ENCODE data around the gene RABGAP1L. TPM values are rescaled to one million over a fixed set of nuclear protein-coding genes. Genes with fewer than 3 reads are reported as not detected.

Gene RABGAP1L
- total and polyA plus RNA-seq, 2 of the 8 experiments (the other 6 are each of a cell fraction or from before 2014, with no cell fraction given): 33.3 to 156 TPM

- Histone ChIP-seq H4K20me1 (replicated peaks in 1 of 2; ENCODE audit: control insufficient read depth in 1 of 2, insufficient read depth in 2 of 2, low read length in 2 of 2) (peaks cover 8 to 11% of the 10 kb centered on the region in 2 experiments), H2BK12ac (ENCODE audit: low read depth, low read length) (no peak overlapping the region), H3K27me3 (replicated peaks in 1 of 4; ENCODE audit: control insufficient read depth in 3 of 4, extremely low read depth in 1 of 4, insufficient read depth in 3 of 4, low read length in 3 of 4) (no peaks in the 10 kb centered on the region), H3K36me3 (ENCODE audit: control insufficient read depth in 2 of 4, insufficient read depth in 4 of 4, low read length in 3 of 4) (peaks cover 6 to 82% (median 32%) of the 10 kb centered on the region in 4 experiments), H2BK20ac (ENCODE audit: low read length) (no peak overlapping the region), H2BK120ac (replicated peaks; ENCODE audit: low read depth, low read length) (no peak overlapping the region), H3K23ac (ENCODE audit: insufficient read length) (no peak overlapping the region), H2BK5ac (ENCODE audit: low read depth, low read length) (no peak overlapping the region), H3K27ac (ENCODE audit: low read depth, low read length) (no peak overlapping the region), H3K4ac (replicated peaks; ENCODE audit: insufficient read length, low read depth, low read length) (no peak overlapping the region), H3K4me1 (replicated peaks in 1 of 4; ENCODE audit: control insufficient read depth in 3 of 4, insufficient read depth in 4 of 4, low read length in 3 of 4) (peaks cover 0 to 2% (median 0%) of the 10 kb centered on the region in 4 experiments; a peak in 1 of 7 replicates), H3K14ac (ENCODE audit: insufficient read length) (no peak overlapping the region), H3K9ac (replicated peaks in 1 of 4; ENCODE audit: extremely low read depth in 1 of 4, low read depth in 3 of 4, low read length in 3 of 4) (no peak overlapping the region), H2BK15ac (ENCODE audit: low read length) (no peak overlapping the region), H4K8ac (ENCODE audit: extremely low read depth, insufficient read depth, low read length) (no peak overlapping the region), H3K9me3 (ENCODE audit: insufficient read depth in 2 of 2, low read depth in 1 of 2, low read length in 1 of 2) (no peaks in the 10 kb centered on the region), H3K56ac (replicated peaks; ENCODE audit: insufficient read length, low read depth, low read length) (no peak overlapping the region), H3K79me2 (ENCODE audit: control insufficient read depth in 1 of 2, insufficient read depth in 2 of 2, low read length in 2 of 2) (peaks cover 21 to 88% of the 10 kb centered on the region in 2 experiments), H3K4me3 (ENCODE audit: extremely low read depth in 1 of 4, insufficient read depth in 2 of 4, low read depth in 3 of 4, low read length in 4 of 4) (no peak overlapping the region), H2AK5ac (ENCODE audit: low read depth, low read length) (no peak overlapping the region), H3K79me1 (ENCODE audit: low read depth, low read length) (peaks cover 4% of the 10 kb centered on the region; the same call in 1 of the 2 replicates), H3K23me2 (ENCODE audit: low read depth, low read length) (no peaks in the 10 kb centered on the region), H4K5ac (ENCODE audit: insufficient read length, low read depth, low read length) (no peak overlapping the region), H2AFZ (ENCODE audit: low read length) (no peak overlapping the region), H4K91ac (replicated peaks; ENCODE audit: insufficient read length, low read length) (no peak overlapping the region), H3K4me2 (ENCODE audit: insufficient read depth in 1 of 2, low read depth in 2 of 2, low read length in 2 of 2) (no peak overlapping the region), H3K18ac (ENCODE audit: extremely low read depth, low read length) (no peak overlapping the region)
- POLR2A ChIA-PET (ENCODE audit: partially characterized antibody): interaction anchor here (0.8 to 7.6 kb wide), 6 partner anchors 8 to 44 kb away, joined by 3 to 49 read pairs (median 6); no protein-coding TSS in a partner anchor
- WGBS, 2 experiments (ENCODE audit: extremely low coverage in 1 of 2, insufficient coverage in 1 of 2, insufficient read length in 1 of 2, insufficient replicate concordance in 2 of 2, low coverage in 1 of 2, low lambda C conversion rate in 2 of 2, missing lambda C conversion rate in 1 of 2): 97% methylated on average over 2 of the region's 2 CpGs; no CpG with 5 or more reads in 1 of the 2 experiments
- CTCF ChIA-PET (ENCODE audit: partially characterized antibody): interaction anchor here (0.7 to 0.8 kb wide), 2 partner anchors 9 to 92 kb away, joined by 3 read pairs; no protein-coding TSS in a partner anchor
- no peak for DNase-seq (ENCODE audit: low read depth in 1 of 2, low spot score in 2 of 2)
- FAIRE-seq: no peak
- TF ChIP-seq RBBP5 (IDR thresholded peaks at IDR 0.05; ENCODE audit: borderline replicate concordance, low read depth, low read length) (no peak), HDAC6 (IDR thresholded peaks at IDR 0.05; ENCODE audit: low read depth, low read length) (no peak), BACH1 (IDR thresholded peaks at IDR 0.05; ENCODE audit: low read length) (no peak), CBX5 (IDR thresholded peaks at IDR 0.05; ENCODE audit: low read depth, low read length) (no peak), GTF2F1 (IDR thresholded peaks at IDR 0.05; ENCODE audit: borderline replicate concordance, low read depth, low read length) (no peak), CBX8 (IDR thresholded peaks at IDR 0.05; ENCODE audit: borderline replicate concordance, low read depth, low read length) (no peak), TBP (IDR thresholded peaks at IDR 0.05; ENCODE audit: low read depth, low read length) (no peak), KDM5A (IDR thresholded peaks at IDR 0.05; ENCODE audit: low read length) (no peak), POLR2A (IDR thresholded peaks at IDR 0.05; ENCODE audit: control extremely low read depth in 1 of 2, low read depth in 2 of 2, low read length in 2 of 2) (no peak), JUN (IDR thresholded peaks at IDR 0.05; ENCODE audit: low read depth, low read length) (no peak), GABPA (IDR thresholded peaks at IDR 0.05; ENCODE audit: borderline replicate concordance, insufficient read depth, low read length) (no peak), NRF1 (IDR thresholded peaks at IDR 0.05; ENCODE audit: low read depth, low read length) (no peak), PHF8 (conservative IDR thresholded peaks at IDR 0.05; ENCODE audit: low read depth, low read length) (no peak), RFX5 (IDR thresholded peaks at IDR 0.05; ENCODE audit: borderline replicate concordance, low read depth, low read length) (no peak)
Observed at GRCh38 chr1:174894117-174894762, 734.9 kb downstream of the RABGAP1L start.

All from H1 (cell line).